HUES6 (cell line): Measurements from ENCODE around the gene CD86.

Source experiments
- H3K27ac ChIP-seq: 2 replicates; pipeline ENCODE4 v1.7.0; 2013; ENCODE audit warnings: low read depth, mild to moderate bottlenecking, low read length, inconsistent platforms
- H3K27me3 ChIP-seq: 2 replicates; pipeline ENCODE4 v1.6.1; 2013; ENCODE audit warnings: low read length; ENCODE audit not compliant: control insufficient read depth, insufficient read depth
- H3K36me3 ChIP-seq: 2 replicates; pipeline ENCODE4 v1.6.1; 2013; ENCODE audit warnings: low read length; ENCODE audit not compliant: control insufficient read depth, insufficient read depth
- H3K4me1 ChIP-seq: 2 replicates; pipeline ENCODE4 v1.6.1; 2013; ENCODE audit warnings: low read length; ENCODE audit not compliant: control insufficient read depth, insufficient read depth
- H3K4me3 ChIP-seq: 2 replicates; pipeline ENCODE4 v1.5.1; 2013; ENCODE audit warnings: low read depth, low read length
- H3K9ac ChIP-seq: one replicate; pipeline ENCODE4 v1.6.1; 2013; ENCODE audit warnings: mild to moderate bottlenecking, low read length
- H3K9me3 ChIP-seq: 2 replicates; pipeline ENCODE4 v1.6.1; 2013; ENCODE audit warnings: low read depth, low read length; ENCODE audit not compliant: control insufficient read depth, insufficient read depth

CD86 gene

DNA sequence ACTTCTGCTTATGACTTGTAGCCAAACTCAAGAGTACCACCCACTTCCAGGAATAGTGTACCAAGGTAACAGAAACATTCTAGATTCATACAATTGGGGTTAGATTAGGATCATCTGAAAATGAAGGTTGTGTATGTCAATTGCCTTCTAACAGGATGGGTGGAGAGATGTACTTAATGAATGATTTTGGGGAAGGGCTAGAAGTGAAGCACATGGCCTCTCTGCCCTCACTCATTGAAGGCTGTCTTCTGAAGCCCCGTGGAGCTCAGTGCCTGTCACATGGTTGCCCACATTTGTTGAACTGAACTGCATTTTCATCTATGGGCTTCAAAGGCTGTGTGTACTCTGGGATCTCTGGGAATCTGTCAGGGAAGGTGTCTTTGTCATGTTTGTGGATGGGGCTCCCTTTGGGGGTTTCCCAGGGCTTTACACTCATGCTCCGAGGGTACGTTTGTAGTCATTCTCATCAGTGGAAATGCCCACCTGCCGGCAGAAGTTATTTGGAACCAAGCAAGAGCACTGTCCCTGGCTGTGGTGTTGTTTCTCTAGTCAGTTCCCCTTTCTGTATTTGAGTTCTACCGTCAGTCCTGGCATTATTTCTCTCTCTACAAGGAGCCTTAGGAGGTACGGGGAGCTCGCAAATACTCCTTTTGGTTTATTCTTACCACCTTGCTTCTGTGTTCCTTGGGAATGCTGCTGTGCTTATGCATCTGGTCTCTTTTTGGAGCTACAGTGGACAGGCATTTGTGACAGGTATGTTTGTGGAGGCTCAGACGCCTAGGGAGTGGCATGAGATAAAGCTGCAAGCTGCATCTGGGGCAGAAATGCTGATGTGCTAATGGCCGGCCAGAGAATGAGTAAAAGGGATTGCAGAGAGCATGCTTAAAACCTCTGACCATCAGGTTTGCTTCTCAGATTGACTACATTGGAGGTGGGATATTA lies 22.4 kb downstream of the CD86 start:
- no peaks in the 10 kb centered on the region for H3K36me3 ChIP-seq
- no peaks in the 10 kb centered on the region for H3K4me1 ChIP-seq
- no peaks in the 10 kb centered on the region for H3K27me3 ChIP-seq
- no peak overlapping the region for H3K27ac ChIP-seq
- no peak overlapping the region for H3K4me3 ChIP-seq
- no peaks in the 10 kb centered on the region for H3K9me3 ChIP-seq
- no peak overlapping the region for H3K9ac ChIP-seq

DNA sequence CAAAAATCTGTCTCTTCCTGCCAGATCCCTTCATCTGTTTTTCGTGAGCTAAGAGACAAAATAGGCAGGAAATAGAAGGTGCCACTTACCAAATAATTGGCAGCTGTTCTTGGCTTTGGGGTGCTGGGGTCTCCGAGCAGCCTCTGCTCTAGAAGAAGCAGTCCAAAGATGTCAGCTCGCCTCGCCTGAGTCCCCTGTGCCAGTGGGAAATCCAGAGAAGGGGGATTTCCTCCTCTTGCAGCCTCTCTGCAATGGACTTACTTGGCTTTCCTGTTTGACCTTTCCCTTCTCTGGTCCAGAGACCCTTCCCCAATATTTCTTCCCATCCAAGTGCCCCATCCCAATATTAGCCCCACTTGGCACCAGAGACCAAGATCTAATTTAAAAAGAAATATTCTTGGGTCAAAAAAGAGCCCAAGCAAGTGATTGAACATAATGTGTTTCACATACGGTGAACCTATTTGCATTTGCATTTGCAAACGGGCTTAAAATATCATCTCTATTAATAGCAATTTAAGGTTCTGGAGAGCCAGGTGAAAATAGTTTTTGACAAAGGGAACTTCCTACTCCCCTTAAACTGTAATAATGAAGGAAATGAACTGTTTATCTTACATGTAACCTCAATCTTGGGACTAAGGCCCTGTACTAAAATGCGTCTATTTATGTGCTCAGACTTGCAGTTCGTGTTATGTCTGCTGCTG lies 23.2 kb downstream of the CD86 start:
- no peak overlapping the region for H3K27ac ChIP-seq
- no peaks in the 10 kb centered on the region for H3K36me3 ChIP-seq
- no peak overlapping the region for H3K4me3 ChIP-seq
- H3K9ac ChIP-seq: no peak overlapping the region
- H3K27me3 ChIP-seq: no peaks in the 10 kb centered on the region
- no peaks in the 10 kb centered on the region for H3K4me1 ChIP-seq
- no peaks in the 10 kb centered on the region for H3K9me3 ChIP-seq

DNA sequence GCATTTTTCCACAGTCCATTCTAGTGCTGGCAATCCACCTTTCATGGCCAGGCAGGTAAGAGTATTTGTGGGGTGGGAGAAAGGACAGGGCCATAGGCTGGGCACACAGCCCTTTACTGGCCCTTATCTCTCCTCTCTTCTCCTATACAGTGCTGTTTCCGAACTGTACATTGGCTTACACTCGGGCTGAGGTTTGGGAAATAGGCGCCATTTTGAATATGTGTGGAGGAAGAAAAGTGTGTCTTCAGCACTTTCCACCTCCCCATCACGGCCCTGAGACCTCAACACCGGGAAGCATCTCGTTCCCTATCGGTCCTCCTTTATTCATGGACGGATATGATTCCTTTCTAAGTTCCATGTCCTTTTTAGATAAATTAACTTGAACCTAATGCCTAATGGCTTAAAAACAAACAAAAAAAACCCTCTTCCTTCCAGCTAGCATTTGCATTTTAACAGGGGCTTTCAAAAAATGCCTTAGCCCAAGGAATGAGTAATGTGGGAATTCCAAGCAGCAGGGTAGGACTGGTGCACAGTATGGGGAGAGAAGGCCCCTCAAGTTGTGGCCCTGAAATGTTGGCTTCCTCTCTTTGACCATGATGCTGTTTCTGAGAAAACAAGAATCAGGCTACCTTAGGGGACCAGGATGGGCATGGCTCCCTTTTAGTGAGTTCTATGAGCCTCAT lies 24.5 kb downstream of the CD86 start:
- Histone ChIP-seq H3K9me3 (no peaks in the 10 kb centered on the region), H3K36me3 (no peaks in the 10 kb centered on the region), H3K27ac (no peak overlapping the region), H3K27me3 (no peaks in the 10 kb centered on the region), H3K4me1 (no peaks in the 10 kb centered on the region), H3K4me3 (no peak overlapping the region), H3K9ac (no peak overlapping the region)

GRCh38 chr3:122080207-122080587 lies 25.0 kb downstream of the CD86 start:
- Histone ChIP-seq H3K27ac (no peak overlapping the region), H3K9me3 (no peaks in the 10 kb centered on the region), H3K9ac (no peak overlapping the region), H3K4me3 (no peak overlapping the region), H3K36me3 (no peaks in the 10 kb centered on the region), H3K27me3 (no peaks in the 10 kb centered on the region), H3K4me1 (no peaks in the 10 kb centered on the region)

GRCh38 chr3:122081543-122082247 lies 26.5 kb downstream of the CD86 start:
- H3K9me3 ChIP-seq: no peaks in the 10 kb centered on the region
- H3K27ac ChIP-seq: no peak overlapping the region
- no peak overlapping the region for H3K4me3 ChIP-seq
- no peaks in the 10 kb centered on the region for H3K27me3 ChIP-seq
- H3K4me1 ChIP-seq: no peaks in the 10 kb centered on the region
- no peak overlapping the region for H3K9ac ChIP-seq
- no peaks in the 10 kb centered on the region for H3K36me3 ChIP-seq

DNA sequence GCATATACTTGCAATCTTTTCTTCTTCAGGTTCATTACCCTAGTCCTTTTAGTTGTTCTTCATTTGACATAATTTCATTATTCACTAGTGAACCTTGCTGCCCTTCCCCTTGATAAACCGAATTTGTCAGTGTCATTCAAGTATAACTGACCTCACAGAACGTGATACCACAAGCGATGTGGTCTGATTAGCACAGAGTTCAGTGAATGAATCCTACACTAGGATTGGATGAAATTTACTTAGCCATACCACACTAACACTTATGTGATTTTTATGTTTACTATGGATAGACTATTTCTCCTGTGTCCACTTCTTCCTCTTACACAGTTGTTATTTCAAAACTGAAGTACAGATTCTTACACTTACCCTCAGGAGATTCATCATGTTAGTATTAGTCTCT lies 27.2 kb downstream of the CD86 start:
- no peak overlapping the region for H3K4me3 ChIP-seq
- no peak overlapping the region for H3K27ac ChIP-seq
- H3K9me3 ChIP-seq: no peaks in the 10 kb centered on the region
- no peaks in the 10 kb centered on the region for H3K27me3 ChIP-seq
- no peaks in the 10 kb centered on the region for H3K4me1 ChIP-seq
- no peak overlapping the region for H3K9ac ChIP-seq
- no peaks in the 10 kb centered on the region for H3K36me3 ChIP-seq

- Histone ChIP-seq H3K9ac (no peak overlapping the region), H3K27me3 (no peaks in the 10 kb centered on the region), H3K4me1 (no peaks in the 10 kb centered on the region), H3K36me3 (no peaks in the 10 kb centered on the region), H3K4me3 (no peak overlapping the region), H3K9me3 (no peaks in the 10 kb centered on the region), H3K27ac (no peak overlapping the region)
These were observed 29.6 kb downstream of the CD86 start for GRCh38 chr3:122084799-122085198.

DNA sequence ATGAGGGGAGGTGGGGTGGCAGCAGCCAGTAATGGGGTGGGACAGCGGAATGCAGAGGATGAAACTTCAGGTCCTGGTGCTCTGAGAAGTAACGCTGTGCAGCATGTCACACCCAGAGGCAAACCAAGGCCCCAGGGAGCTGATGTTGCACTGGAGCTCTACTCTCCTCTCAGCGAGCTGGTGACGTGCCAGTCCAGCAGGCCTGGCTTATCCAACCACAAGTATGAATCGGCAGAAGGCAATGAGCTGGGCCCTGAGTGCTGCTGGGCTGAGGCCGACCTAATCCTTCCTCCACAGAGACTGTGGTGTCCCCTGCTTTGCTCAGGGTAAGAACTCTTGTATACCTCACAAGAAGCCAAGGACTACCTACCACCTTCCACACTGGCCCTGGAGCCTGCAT lies 30.5 kb downstream of the CD86 start:
- Histone ChIP-seq H3K36me3 (no peaks in the 10 kb centered on the region), H3K27ac (no peak overlapping the region), H3K4me3 (no peak overlapping the region), H3K27me3 (no peaks in the 10 kb centered on the region), H3K9me3 (no peaks in the 10 kb centered on the region), H3K9ac (no peak overlapping the region), H3K4me1 (no peaks in the 10 kb centered on the region)

DNA sequence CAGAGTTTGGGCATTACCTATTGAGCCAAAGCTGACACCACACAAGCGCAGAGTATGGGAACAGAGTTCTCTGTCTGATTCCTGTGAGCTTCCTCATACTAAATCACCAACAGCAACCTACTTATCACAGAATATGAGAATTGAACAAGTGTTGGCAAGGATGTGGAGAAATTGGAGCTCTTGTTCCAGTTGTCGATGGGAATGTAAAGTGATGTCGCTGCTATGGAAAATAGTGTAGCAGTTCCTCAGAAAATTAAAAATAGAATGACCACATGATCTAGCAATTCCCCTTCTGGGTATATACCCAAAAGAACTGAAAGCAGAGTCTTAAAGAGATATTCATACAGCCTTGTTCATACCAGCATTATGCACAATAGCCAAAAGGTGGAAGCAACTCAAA lies 33.4 kb downstream of the CD86 start:
- H3K4me3 ChIP-seq: no peak overlapping the region
- no peak overlapping the region for H3K9ac ChIP-seq
- H3K27ac ChIP-seq: no peak overlapping the region
- H3K27me3 ChIP-seq: no peaks in the 10 kb centered on the region
- H3K36me3 ChIP-seq: no peaks in the 10 kb centered on the region
- H3K9me3 ChIP-seq: no peaks in the 10 kb centered on the region
- no peaks in the 10 kb centered on the region for H3K4me1 ChIP-seq

- H3K9ac ChIP-seq: no peak overlapping the region
- no peaks in the 10 kb centered on the region for H3K4me1 ChIP-seq
- no peak overlapping the region for H3K27ac ChIP-seq
- no peaks in the 10 kb centered on the region for H3K9me3 ChIP-seq
- no peaks in the 10 kb centered on the region for H3K36me3 ChIP-seq
- no peak overlapping the region for H3K4me3 ChIP-seq
- H3K27me3 ChIP-seq: no peaks in the 10 kb centered on the region
These were observed 36.6 kb downstream of the CD86 start for GRCh38 chr3:122091602-122092295.
